Measurements from ENCODE around the gene TRMT2A.
"Not testable (repeated sequence)": the region's sequence is repeated elsewhere in the genome, so short reads cannot be mapped to it uniquely, and the experiment has no call there.

The TRMT2A gene

GRCh38 chr22:20086101-20086599, 30.9 kb downstream of the TRMT2A start:
- DNase-seq (ENCODE audit: low spot score), result no peak

- no peak for DNase-seq (ENCODE audit: low spot score)
Observed at GRCh38 chr22:20085651-20086050, 31.4 kb downstream of the TRMT2A start.

DNA sequence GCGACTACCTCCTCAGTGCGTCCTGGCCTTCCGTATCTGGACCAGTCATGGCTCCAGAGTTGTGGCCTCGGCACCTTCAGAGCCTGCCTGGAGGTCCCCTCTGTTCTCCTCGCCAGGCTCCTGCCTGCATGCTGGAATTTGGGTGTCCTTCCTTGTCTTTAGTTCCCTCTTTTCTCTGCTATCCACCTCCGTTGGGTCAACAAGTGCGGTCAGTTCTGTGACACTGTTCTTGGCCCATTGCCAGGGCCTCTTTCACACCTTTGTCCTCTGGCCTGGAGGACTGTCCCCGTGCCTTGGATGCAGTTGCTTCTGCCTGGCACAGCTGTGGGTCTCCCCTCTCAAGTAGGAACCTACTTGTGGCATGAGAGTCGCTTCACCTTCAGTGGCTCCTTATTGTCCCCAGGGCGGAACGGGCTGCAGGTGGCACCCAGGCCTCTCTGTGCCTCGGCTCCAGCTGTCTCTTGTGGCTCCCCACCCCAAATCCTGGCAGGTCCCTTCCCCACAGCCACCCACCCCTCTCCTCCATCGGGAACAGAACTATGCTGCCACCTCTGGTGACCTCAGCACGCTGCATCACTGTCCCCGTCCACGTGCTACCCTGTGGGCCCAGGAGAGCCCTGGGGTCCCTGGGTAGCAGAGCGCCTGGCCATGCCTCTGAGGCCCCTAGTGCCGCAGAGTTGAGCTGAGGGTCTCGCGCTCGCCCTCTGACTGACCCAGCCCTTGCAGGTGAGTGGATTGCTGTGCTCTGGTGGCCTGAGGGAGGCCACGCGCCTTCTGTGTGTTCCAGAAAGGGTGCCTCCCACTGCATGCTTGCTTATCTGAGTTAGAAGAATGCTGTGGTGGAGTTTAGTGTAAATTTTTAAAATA, 32.2 kb downstream of the TRMT2A start:
- no peak for DNase-seq (ENCODE audit: low spot score)

DNA sequence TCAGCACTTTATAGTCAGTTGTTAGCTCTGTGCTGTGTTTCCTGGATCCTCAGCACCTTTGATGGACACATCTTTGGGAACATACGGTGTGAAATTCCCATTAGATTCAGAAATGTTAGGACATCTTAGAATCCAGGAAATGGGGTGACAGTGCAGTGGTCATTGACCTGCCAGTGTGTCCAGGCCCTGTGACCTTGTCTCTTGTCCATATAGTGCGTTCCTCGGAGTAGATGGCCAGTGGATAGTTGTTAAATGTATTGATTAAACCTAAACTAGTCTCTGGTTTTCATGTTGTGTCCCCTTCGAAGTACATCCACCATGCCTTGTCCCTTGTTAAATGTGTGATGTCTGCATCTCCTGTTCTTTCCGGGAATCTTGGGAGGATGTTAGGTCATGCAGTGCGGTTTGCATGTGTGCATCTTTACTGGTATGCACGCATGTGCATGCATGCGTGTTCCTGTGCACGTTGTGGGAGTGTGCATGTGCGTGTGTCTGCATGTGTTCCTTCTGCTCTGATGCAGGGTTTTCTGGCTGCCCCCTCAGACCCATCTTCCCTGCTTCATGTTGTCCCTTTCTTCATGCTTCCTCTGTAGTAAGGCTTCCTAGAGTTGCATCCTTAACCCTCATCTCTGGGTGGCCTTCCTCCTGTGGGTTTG, 33.0 kb downstream of the TRMT2A start:
- DNase-seq (ENCODE audit: low spot score), result no peak

DNA sequence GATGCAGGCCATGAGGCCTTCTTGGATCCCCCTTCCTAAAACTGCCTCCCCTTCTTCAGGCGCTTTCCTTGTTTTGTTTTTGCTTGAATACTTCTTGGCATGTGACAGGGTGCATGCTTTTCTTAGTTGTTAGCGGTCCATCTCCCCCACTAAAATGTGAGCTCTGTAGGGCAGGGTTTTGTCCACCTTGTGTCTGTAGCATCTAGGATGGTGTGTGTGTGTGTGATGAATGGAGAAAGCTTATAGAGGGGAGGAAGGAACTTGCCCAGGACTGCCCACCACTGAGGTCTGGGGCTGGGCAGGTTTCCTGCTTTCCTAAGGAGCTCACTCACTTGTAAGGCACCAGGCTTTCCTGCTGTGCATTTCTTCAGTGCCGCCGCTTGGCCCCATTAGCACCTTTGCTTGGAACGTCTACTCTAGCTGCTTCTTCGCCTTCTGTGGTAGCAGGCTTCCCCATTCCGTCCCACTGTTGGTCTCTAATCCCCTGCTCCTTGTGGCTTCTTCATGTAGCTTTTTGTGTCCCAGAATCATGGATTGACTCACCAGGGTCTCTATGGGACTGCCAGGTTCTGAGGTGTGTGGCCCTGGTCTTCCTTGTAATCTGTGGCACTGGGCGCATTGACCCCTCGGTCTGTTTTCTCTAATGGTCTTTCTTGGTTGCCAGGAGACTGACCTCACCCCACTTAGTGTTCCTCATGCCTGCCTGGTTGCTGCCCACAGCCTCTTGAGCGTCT, 33.7 kb downstream of the TRMT2A start:
- no peak for DNase-seq (ENCODE audit: low spot score)

DNA sequence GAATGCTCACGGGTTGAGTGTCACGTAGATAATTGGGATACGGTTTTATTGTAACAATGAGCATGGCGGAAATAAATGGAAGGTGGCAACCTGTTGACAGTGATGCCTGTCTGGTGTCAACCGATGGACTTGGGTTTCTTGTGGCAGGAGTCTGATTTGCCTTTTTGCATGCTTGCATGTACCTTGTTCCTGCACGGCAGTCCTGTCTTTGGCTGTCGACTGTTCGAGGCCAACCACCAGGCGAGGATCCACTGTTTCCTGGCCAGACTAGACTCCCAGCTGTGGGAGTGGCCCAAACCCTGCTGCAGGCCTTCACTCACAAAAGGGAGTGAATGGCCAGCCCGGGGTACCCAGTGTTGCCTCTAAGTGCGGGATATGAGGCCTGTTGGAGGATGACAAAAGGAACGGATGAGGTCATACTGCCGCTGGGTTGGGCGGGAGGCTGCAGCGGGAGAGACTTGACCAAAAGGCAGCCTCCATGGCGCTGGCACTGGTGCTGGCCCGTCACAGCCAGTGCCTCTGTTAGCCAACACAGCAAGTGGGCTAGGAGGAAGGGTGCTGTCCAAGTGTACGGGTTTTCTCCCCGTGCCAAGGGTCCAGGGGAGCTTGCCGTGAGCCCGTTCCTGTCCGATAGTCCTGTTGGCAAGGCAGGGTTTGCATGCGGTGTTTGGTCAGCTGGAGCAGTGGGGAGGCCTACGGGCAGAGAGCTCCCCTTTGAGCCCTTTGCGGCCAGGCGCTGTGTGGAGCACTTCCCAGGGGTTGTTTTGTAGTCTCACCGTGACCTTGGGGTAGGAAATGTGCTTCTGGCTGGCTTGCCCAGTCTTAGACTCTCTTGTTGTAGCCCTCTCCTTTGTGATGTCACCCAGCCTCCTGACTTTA, 36.0 kb downstream of the TRMT2A start:
- DNase-seq (ENCODE audit: low spot score), result peak; percentile 57

GRCh38 chr22:20080445-20080775, 36.6 kb downstream of the TRMT2A start:
- peak; percentile 73 for DNase-seq (ENCODE audit: low spot score)

DNA sequence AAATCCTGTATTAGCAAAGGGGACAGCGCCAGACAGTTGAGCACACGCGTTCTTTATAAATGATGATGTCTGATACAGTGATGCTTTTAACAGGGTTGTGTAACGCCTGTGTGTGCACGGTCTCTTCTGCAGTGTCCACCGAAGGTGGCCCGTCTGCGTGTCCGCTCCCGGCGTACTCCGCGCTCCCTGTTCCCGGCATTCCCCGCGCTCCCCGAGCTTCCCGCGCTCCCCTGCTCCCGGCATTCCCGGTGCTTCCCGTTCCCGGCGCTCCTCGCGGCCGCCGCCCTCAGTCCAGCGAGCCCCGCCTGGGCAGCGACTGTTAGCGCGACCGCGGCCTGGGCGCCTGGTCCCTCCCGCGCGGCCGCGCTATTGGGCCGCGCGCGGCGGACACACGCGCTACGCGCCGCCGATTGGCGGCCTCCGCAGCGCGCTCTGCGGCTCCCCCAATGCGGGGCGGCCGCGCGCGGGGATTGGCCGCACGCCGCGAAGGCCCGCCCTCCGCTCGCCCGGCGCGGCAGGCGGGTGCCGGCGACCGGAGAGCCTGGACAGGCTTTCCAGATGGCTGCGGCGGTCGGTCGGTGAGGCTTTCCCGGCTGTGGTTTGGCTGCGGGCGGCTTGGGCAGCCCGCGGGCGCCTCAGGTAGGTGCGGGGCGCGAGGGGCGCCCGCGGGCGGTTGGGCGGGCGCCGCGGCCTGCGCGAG, 37.1 kb downstream of the TRMT2A start, which contains the start of gene DGCR8:
DGCR8 (plus strand) TSS at position 497 of the 700 bp plus-strand sequence. CDS start 5,723 bp downstream, outside the sequence.
- peak; percentile 98 for DNase-seq (ENCODE audit: low spot score)

DNA sequence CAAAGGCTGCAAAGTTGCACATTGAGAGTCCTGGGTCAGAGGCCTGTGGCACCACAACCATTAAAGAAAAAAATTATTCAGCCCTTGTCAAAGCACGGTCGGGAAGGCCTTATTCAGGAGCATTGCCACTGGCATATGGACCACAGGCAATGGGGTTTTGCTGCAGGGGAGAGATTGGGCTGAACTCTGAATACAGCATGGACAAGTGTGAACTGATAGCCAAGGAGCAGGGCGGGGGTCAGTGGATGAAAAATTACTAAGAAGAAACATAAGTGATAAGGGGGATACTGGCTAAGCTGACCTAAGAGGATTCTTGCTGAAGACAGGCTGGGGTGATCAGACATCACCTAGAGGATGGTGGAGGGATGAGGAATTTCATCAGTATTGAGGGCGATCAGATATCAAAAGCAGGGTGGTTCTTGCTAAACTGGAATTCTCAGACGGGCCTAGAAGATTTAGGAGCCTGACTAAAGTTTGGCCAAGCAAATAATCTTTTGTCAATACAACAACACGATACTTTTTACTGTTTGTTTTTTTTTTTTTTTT, 40.3 kb downstream of the TRMT2A start:
- no peak for DNase-seq (ENCODE audit: low spot score)

- no peak for DNase-seq (ENCODE audit: low spot score)
Observed at GRCh38 chr22:20071524-20071972, 45.5 kb downstream of the TRMT2A start.

GRCh38 chr22:20069331-20070042, 47.5 kb downstream of the TRMT2A start:
- DNase-seq (ENCODE audit: low spot score), result no peak

DNA sequence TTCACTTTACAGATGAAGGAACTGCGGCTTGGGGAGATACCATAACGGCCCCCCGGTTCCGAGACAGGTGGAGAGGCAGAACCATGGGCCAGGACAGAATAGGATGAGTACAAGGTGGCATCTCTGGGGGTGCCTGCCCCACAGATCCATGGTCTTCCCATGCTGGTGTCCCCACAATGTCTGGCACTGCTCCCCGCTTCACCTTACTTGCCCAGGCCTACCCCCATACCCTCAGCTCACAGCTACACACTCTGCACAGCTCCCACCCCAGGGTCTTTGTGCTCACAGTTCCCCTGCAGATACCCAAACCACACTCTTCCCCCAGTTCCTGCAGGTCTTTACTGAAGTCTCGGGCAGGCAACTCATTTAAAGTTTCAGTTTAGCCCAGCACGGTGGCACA, 48.4 kb downstream of the TRMT2A start:
- no peak for DNase-seq (ENCODE audit: low spot score)

- DNase-seq (ENCODE audit: low spot score), result not testable (repeated sequence)
Observed at GRCh38 chr22:20067384-20067682, 49.7 kb downstream of the TRMT2A start.

DNA sequence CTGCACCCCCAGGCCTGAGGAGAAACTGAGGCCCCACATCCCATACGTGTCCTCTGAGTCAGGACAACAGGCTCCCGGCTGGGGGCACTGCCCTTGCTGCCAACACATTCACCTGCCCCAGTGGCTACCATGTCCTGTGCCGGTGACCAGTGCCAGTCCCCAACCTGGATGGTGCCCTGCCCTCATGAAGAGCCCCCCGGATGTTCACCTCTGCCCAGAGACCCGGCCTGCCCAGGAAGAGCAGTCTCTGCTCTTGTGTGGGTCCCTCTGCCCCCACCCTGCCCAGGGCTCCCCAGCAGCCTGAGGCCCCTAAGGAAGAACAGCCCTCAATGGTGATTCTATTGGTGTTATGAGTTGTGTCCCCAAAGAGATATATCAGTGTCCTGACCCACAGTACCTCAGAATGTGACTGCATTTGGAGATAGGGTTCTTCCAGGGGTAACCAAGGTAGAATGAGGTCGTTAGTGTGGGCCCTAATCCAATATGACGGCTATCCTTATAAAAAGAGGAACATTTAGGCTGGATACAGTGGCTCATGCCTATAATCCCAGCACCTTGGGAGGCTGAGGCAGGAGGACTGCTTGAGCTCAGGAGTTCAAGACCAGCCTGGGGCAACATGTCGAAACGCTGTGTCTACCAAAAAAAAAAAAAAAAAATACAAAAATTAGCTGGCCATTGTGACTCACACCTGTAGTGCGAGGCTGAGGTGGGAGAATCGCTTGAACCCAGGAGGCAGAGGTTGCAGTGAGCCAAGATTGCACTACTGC, 50.2 kb downstream of the TRMT2A start:
- DNase-seq (ENCODE audit: low spot score), result no peak

DNA sequence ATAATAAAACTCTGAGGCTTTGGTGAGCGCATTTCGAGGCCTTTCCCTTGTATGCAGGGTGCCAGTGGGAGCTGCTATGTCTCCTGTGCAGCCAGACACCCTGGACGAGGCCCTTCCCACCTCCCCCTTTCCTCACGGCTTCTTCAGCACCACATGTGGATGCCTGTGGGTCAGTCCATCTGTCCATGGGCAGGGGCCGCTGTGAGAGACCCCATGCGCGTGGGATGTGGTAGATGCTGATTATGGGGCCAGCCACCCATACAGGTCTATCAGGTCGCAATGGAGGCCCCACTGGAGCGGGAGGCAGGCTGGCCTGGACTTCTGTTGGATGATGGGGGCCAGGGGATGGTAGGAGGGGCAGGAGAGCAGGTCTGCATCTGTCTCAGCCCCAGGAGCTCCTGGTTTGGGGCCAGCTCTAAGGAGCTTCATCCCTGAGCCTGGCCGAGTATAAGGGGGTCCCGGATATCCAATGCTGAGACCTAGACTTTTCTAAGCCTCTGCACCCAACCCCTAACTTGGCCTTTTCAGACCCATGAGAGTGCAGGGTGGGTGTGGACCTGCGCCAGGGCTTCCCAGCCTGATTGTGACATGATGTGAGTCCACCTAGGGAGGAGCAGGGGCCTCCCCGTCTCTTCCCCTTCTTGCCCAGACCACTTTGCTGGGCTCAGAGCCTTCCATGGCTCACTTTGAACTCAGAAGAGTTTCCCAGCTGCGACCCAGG, 51.0 kb downstream of the TRMT2A start:
- no peak for DNase-seq (ENCODE audit: low spot score)

- no peak for DNase-seq (ENCODE audit: low spot score)
Observed at GRCh38 chr22:20064545-20065262, 52.3 kb downstream of the TRMT2A start.

GRCh38 chr22:20064140-20064480, 52.9 kb downstream of the TRMT2A start:
- no peak for DNase-seq (ENCODE audit: low spot score)
